HepG2 (cell line): ENCODE measurements around the gene GUCY1B1. TPM values are rescaled to one million over a fixed set of nuclear protein-coding genes. Genes with fewer than 3 reads are reported as not detected.

ENCODE experiments used
- BHLHE40 ChIP-seq: IDR thresholded peaks from 2 replicates; pipeline ENCODE4 v1.6.1; 2011; ENCODE audit warnings: low read length, improper control_type of control experiment
- EHMT2 ChIP-seq: fragments of 200-600 bp; sonication (generic); IDR thresholded peaks from 2 replicates; pipeline ENCODE4 v1.7.0; 2017; ENCODE audit warnings: antibody characterized with exemption, low read depth, low read length, borderline replicate concordance
- FOXO4 ChIP-seq: sonication (generic); formaldehyde crosslinking; conservative IDR thresholded peaks from 2 replicates; pipeline ENCODE4 v1.8.1; 2023; ENCODE audit warnings: missing genetic modification reagents
- NR2C2 ChIP-seq: sonication (generic); formaldehyde crosslinking; IDR thresholded peaks from 2 replicates; pipeline ENCODE4 v1.4.0; 2020; ENCODE audit warnings: missing genetic modification reagents, mild to moderate bottlenecking, moderate library complexity, borderline replicate concordance
- TRIM22 ChIP-seq: fragments of 450-650 bp; IDR thresholded peaks from 2 replicates; pipeline ENCODE4 v1.6.1; 2017
- ZBED4 ChIP-seq: sonication (generic); formaldehyde crosslinking; IDR thresholded peaks from 2 replicates; pipeline ENCODE4 v1.4.0; 2020; ENCODE audit warnings: missing genetic modification reagents, borderline replicate concordance
- ZFX ChIP-seq: sonication (generic); formaldehyde crosslinking; IDR thresholded peaks from 2 replicates; pipeline ENCODE4 v1.4.0; 2020; ENCODE audit warnings: mild to moderate bottlenecking, low read depth, missing genetic modification reagents, moderate library complexity
- ZNF367 ChIP-seq: sonication (generic); formaldehyde crosslinking; IDR thresholded peaks from 2 replicates; pipeline ENCODE4 v1.4.0; 2020; ENCODE audit warnings: missing genetic modification reagents, borderline replicate concordance
- ZNF484 ChIP-seq: sonication (generic); formaldehyde crosslinking; IDR thresholded peaks from 2 replicates; pipeline ENCODE4 v1.5.1; 2020; ENCODE audit warnings: mild to moderate bottlenecking, low read depth, missing genetic modification reagents, borderline replicate concordance
- ZNF768 ChIP-seq: sonication (generic); formaldehyde crosslinking; IDR thresholded peaks from 2 replicates; pipeline ENCODE4 v1.4.0; 2020; ENCODE audit warnings: missing genetic modification reagents
- ZZZ3 ChIP-seq: sonication (generic); formaldehyde crosslinking; IDR thresholded peaks from 2 replicates; pipeline ENCODE4 v1.4.0; 2020; ENCODE audit warnings: missing genetic modification reagents, mild to moderate bottlenecking, borderline replicate concordance
- polyA plus RNA-seq, 8 experiments: library from polyadenylated mRNA; depleted of rRNA in 3 of 8; stranded (reverse) in 7 of 8; unstranded in 1 of 8; fragments of >200 nt; fragmentation: Illumina TruSeq in 4 of 8; extraction: Trizol in 4 of 8; gene quantifications; 2 replicates each; pipeline versions ENCODE4 v1.2.1 to v1.2.3, GENCODE V29; 2011 to 2016; ENCODE audit warnings: low read depth in 4 of 8, missing spikeins in 1 of 8, mixed read lengths in 1 of 8; ENCODE audit not compliant: insufficient read depth in 1 of 8
- total RNA-seq, 5 experiments: library from RNA; depleted of rRNA; stranded (reverse); fragments of >200 nt; fragmentation: Illumina TruSeq; extraction: Trizol; gene quantifications; 2 replicates each; pipeline ENCODE4 v1.2.3, GENCODE V29; 2016; ENCODE audit warnings: low read depth in 1 of 5
- TF ChIP-seq, protein P1 (sequence below): IDR thresholded peaks from 2 replicates; pipeline ENCODE4 v1.6.1; 2016; ENCODE audit warnings: missing genetic modification reagents, missing compliant biosample characterization

The GUCY1B1 gene
- total and polyA plus RNA-seq, 2 of the 13 experiments (the other 11 are each of a cell fraction or from before 2014, with no cell fraction given) = not detected

- TF ChIP-seq, protein P1, sequence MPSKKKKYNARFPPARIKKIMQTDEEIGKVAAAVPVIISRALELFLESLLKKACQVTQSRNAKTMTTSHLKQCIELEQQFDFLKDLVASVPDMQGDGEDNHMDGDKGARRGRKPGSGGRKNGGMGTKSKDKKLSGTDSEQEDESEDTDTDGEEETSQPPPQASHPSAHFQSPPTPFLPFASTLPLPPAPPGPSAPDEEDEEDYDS (CRISPR knock-in tag) = no peak
- no peak for TF ChIP-seq FOXO4
- TF ChIP-seq ZNF768 (CRISPR knock-in tag) = no peak
- TF ChIP-seq NR2C2 = no peak
- no peak for TF ChIP-seq ZBED4 (CRISPR knock-in tag)
- no peak for TF ChIP-seq ZFX (CRISPR knock-in tag)
- no peak for TF ChIP-seq BHLHE40
- no peak for TF ChIP-seq ZNF367 (CRISPR knock-in tag)
- no peak for TF ChIP-seq ZNF484 (CRISPR knock-in tag)
- no peak for TF ChIP-seq ZZZ3 (CRISPR knock-in tag)
- no peak for TF ChIP-seq EHMT2
- TF ChIP-seq TRIM22 = no peak
Observed at GRCh38 chr4:155734065-155734464, 24.8 kb upstream of the GUCY1B1 start (continued).
